Activated CD4-positive, alpha-beta T cell treated with anti-CD3 and anti-CD28 coated beads, Interleukin-2, amount 50 U/mL, for 16 hours (primary cell): ENCODE results near the gene PLEKHN1.
"Not testable (repeated sequence)": the region's sequence is repeated elsewhere in the genome, so short reads cannot be mapped to it uniquely, and the experiment has no call there.

ENCODE experiments used
- DNase-seq: peaks from one replicate; pipeline ENCODE4 v3.0.0-alpha.2; 2020

The PLEKHN1 gene

DNA sequence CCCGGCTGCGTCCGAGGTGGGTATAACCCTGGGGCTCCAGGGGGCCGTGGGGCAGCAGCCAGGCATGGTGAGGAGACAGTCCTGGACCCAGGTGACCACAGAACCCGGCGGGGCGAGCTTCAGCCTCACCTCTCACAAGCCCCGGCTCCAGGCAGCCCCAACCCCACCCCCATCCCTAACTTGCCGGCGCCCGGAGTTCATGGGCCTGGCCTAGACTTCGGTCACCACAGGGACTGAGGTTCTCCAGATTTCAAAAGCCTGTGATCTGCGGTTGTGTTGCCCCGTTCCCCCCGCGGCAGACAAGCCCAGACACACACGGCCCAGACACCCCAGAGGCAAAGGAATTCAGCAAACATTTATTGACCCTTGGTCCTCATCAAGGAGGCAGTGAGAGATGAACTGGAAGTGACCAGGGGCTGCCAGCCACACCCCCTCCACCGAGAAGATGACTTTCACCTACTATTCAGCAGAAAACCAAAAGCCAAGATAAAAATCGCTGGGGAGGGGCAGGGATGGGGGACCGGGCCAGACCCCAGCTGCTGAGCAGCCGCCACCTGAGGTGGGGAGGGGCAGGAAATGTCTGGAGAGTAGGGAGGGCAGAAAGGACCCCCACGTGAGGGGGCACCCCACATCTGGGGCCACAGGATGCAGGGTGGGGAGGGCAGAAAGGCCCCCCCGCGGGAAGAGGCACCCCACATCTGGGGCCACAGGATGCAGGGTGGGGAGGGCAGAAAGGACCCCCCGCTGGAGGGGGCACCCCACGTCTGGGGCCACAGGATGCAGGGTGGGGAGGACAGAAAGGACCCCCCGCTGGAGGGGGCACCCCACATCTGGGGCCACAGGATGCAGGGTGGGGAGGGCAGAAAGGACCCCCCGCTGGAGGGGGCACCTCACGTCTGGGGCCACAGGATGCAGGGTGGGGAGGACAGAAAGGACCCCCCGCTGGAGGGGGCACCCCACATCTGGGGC is 29.7 kb downstream of the PLEKHN1 start:
- no peak for DNase-seq

DNA sequence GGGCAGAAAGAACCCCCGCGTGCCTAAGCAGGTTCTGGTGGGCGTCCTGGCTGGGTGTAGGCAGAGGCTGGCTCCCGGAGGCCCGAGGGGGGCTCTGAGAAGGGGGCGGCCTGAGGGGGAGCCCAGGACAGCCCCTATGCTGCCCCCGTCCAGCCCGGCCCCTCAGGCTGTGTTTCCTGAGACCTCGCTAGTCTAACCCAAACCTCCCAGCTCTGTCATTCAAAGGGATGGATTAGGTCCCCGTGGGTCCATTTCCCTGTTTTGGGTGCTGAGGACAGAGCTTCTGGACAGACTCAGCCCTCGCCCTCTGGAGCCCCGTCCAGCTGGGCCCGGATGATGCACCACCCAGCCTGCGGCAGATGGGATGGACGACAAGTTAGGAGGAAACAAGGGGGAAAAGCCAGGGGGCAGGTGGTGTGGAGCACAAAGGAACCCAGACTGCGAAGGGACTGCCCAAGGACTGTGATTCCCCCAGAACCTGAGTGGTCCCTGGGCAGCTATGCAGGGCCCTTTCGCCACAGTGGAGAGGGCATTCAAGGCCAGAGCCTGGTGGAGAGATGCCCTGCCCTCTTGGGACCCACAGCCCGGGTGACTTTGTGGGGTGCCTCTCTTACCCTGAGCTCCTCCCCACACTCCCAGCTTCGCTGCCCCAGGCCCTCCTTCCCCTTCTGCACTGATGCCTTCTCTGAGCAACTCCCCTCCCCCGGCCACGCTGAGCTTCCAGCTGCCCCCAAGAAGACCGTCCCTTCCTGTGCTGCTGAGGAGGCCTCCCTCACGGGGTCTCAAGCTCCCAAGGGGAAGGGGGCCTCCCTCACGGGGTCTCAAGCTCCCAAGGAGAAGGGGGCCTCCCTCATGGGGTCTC is 30.8 kb downstream of the PLEKHN1 start:
- no peak for DNase-seq

DNA sequence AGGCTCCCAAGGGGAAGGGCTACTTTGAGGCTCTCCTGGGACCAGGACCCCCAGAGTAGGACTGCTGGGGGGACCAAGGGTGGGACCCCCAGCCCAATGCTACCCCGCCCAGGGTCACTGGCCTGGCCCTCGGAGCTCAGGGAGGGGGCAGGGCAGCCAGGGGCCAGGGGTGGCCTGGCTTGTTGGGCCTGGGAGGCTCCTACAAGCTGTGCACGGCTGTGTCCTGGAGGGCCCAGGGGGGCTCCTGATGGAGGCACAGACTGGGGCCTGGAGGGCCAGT is 31.4 kb downstream of the PLEKHN1 start:
- no peak for DNase-seq

DNA sequence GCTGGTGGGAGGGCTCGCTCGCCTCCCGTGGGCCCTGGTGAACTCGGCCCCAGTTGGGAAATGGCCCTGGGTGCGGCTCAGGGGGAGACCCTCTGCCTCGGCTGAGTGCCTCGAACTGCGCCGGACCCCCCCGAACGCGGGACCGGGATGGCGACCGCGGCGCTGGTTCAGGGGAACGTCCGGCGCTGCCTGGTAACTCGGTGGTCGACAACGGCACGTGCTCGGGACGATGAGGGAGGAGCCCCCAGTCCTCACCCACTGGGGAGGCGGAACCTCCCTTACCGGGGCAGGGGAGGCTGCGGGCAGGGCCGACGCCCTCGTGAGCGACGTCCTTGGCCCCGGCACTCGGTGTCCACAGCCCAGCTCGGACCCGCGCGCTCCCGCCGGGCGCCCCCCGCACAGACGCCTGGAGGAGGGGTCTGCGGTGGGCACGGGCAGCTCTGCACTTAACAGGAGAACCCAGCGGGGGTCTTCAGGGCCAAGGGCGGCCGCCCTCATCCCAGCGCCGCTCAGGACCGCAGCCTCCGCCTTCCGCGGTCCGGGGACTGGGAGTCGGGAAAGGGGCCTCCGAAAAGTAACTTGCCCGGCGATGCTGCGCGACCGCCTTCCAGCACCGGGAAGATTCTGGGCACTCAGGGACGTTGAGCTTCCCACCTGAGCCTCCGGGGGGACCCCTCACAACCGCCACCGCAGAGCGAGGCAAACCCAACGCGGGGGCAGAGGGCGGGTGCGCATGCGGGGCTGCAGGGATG is 31.9 kb downstream of the PLEKHN1 start:
- no peak for DNase-seq

DNA sequence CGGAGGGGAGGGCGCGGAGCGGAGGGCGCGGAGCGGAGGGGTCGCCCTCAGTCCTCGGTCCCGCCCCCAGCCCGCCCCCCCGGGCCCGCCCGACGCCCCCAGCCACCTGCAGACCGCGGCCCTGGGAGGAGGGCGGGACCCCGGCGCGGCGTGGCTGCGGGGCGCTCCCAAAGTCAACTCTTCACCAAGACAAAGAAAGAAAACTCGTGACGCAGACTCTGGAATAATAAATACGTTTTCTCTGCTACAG is 32.4 kb downstream of the PLEKHN1 start:
- no peak for DNase-seq

DNA sequence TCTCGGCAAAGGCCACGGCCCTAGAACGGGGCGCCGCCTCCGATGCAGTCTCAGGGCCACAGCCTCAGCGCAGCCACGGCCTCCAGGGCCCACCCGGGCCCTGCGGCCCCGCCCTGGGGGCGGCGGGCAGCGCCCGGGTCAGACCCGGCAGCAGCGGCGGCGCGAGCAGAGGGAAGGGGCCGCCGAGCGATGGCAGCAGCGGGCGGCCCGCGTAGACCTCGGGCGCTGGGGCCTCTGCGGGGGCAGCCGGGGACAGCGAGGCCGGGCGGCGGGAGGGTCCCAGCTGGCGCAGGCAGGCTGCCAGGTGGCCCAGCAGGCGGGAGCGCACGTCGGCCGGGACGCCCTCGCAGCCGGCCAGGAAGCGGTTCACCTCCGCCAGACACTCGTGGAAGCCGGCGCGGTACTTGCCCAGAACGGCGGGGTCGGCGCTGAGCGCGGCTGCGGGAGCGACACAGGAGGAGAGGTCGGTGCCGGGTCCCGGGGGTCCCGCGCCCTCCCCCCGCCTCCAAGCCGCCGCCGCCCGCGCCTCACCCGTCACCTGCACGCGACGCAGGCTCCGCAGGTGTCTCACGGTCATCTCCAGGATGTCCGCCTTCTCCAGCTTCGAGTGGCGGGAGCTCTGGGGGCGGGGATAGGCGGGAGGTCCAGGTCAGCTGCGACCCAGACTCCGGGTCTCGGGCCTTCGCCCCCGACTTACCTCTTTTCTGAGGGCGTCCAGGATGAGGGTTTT is 32.9 kb downstream of the PLEKHN1 start:
- DNase-seq = no peak

DNA sequence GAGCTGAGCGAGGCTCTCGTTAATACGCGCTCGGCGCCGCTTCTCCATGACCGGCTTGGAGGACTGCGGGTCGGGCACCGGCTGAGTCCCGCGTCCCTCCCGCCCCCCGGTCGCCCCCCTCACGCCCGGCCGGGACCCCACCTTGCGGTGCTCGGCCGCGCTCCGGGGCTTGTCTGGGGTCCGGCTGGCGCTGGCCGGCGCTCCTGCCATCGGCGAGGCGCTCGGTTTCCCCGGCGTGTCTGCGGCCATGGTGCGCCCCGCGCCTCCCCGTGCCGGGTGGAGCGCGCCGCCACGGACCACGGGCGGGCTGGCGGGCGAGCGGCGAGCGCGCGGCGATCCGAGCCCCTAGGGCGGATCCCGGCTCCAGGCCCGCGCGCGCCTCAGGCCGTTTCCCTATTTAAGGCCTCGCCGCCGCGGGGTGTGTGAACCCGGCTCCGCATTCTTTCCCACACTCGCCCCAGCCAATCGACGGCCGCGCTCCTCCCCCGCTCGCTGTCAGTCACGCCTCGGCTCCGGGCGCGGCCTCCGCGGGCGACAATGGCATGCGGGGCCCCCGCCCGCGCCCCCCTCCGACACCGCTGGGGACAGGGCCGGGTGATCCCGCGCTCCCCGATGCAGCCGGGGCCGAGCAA is 33.6 kb downstream of the PLEKHN1 start, which contains the start of gene HES4:
TSS of gene HES4 (minus strand) at position 373 of the 632 bp plus-strand sequence. CDS start at position 249, 124 bp downstream.
- peak; percentile 55 for DNase-seq

DNA sequence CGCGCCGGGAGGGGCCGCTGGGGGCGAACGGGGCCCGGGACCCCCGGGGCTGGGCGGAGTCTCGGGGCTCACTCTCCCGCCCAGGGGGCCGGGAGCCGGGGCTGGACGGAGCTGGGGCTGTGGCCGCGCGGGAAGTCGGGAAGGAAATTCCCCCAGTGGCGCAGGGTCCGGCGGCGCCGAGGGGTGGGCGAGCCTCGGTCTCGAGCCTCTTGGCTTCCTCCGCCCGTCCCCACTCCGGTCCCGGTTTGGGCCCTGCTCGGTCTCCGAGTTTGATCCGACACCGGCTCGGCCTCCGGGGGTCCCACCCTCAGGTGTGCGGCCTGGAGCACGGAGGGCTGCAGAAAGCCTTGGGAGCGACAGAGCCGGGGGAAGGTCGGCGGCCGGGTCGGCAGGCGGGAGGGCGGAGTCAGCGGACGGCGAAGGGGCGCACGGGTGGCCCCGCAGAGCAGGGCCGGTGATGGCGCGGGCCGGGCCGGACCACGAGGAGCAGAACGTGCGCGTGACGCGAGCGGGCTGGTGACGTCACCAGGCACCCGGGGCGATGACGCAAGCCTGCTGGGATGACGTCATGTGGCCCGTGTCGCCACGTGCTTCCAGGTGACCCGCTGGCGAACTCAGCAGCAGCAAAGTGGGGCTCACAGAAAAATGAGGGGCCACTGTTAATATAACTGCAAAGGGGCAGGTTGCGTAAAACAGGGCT is 34.2 kb downstream of the PLEKHN1 start:
- DNase-seq = peak; percentile 61

DNA sequence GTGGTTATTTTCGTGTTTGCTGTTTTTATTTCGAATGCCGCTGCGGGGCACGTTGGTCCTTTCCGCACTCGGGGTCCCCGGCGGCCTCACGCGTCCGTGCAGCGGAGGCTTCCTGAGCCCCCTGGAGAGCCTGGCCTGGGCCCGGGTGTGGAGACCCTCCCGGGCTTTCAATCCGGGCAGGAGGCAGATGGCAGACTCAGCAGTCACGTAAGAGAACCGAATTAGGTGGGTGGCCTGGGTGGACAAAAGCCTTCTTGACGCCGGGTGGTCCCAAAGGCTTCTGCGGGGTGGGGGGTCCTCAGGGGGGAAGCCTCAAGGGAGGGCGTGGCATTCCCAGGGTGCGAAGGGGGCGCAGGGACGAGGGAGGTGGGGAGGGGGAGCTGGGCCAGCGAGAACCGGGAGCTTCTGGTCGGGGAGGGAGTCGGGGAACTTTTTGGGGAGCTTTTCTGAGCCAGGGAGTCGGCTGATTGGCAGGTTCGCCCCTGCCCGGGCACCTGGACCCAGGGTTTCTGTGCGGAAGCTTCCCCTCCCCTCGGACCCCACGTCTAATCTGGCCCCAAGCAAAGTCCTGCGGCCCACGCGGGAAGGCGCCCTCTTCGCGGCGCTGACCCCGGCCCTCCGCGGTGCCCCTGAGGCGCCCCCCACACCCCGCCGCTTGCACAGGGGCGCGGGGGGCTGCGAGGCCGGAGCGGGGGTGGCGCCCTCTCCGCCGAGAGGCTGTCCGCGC is 34.9 kb downstream of the PLEKHN1 start:
- no peak for DNase-seq

DNA sequence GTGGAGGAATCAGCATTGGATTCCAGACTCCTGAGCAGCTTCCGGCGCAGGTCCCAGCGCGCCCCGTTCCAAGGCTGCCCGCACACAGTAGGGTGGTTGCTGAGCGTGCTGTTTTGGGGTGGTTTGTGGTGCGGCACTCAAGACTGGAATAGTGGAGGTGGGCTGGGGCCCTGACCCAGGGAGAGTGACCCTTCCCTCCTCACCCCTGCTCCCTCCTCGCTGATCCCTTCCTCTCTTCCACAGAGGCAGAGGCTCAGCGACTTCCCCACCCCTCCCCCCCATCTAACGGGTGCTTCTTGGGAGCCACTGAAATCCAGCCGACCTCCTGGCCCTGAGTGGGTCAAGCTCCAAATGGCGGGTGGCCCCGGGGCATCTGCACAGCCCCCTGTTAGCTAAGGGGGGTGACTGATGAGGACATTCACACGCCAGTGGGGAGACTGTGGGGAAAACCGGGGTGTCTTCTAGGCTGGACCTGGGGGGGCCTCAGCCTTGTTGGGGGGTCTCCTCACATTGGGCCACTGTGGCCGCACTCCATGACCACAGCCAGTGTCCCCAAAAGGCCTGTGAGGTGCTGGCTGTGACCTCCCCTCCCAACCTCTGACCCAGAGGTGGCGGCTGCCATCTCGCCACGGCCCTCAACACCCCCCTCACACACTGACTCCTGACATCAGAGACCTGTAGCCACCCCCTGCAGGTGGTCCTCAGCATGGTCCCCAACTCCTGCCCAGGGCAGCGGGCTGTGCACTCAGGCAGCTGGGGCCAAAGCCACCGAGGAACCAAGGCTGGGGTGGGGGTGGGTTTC is 37.5 kb downstream of the PLEKHN1 start:
- DNase-seq = no peak

DNA sequence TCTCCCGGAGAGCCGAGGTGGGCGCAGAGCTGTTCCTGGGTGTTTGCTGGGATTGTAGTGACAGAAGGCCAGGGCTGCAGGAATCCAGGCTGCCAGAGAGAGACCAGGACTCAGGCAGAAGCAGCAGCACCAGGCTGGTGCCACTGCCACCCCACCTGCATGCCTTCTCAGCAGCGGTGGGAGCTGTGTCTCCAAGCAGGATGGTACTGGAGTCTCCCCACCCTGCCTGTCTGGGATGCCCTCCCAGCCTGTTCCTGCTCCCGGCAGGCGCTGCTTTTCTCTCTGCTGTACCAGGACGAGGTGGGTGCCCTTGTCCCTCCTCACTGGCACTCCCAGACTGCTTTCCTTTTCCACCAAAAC is 38.1 kb downstream of the PLEKHN1 start:
- no peak for DNase-seq

DNA sequence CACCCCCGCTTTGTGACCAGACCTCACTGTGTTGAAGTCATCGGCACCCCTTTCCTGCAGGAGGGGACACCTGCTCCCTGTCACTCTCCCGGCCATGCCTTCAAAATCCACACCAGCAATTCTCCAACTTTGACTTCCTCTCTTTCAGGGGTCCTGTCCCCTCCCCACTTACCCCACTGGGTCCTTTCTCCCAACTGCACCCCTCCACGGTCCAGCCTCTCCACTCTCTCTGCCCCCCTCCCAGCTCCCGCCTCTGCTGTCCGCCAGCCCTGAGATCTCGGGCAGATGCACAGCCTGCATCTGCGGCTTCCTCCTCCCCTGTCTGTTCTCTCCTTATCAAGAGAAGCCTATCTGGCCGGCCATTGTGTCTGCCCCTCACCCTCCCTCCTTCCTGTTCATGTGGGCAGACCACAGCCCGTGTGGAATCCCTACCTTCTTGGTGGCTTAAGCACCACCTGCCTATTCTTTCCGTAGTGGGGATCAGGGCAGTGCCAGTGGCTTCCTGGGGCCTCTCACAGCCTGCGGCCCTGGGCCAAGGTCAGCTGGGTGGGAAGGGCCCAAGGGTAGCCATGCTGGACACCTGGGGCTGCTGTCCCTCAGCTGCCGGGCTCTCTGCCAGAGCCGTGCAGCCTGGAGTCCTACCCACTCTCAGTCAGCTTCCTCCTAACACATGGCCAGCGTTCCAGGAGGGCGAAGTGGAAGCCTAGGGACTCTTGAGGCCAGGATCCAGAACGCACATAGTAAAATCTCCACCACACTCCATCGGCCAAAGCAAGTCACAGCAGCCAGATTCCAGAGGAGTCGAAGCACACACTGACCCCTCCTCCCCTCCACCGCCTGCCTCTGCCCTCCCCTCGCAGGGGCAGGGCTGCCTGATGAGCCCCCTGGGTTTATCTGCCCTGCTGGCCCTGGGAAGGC is 38.8 kb downstream of the PLEKHN1 start:
- no peak for DNase-seq

DNA sequence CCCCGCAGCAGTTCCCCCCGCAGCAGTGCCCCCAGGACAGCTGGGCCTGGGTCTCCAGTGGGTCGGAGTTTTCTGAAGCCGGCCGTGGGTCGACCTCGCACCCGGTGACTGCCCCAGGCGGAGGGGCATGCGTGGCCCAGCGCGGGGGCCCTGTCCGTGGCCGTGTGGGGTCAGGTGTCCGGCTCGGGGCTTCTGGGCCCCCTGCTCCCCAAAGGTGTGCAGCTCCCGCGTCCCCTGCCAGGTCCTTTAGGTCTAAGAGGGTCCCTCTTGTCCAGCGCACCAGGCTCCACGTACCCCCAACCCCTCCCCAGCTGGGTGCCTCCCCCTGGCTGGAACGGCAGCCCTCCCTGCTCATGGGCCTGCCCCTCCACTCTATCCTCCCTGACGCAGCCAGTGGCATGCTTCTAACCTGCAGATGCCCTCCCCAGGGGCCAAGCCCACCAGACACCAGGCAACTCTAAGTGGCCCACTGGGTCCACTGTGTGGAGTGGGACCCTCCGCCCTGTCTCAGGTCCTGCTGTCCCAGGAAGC is 39.6 kb downstream of the PLEKHN1 start:
- DNase-seq = no peak

DNA sequence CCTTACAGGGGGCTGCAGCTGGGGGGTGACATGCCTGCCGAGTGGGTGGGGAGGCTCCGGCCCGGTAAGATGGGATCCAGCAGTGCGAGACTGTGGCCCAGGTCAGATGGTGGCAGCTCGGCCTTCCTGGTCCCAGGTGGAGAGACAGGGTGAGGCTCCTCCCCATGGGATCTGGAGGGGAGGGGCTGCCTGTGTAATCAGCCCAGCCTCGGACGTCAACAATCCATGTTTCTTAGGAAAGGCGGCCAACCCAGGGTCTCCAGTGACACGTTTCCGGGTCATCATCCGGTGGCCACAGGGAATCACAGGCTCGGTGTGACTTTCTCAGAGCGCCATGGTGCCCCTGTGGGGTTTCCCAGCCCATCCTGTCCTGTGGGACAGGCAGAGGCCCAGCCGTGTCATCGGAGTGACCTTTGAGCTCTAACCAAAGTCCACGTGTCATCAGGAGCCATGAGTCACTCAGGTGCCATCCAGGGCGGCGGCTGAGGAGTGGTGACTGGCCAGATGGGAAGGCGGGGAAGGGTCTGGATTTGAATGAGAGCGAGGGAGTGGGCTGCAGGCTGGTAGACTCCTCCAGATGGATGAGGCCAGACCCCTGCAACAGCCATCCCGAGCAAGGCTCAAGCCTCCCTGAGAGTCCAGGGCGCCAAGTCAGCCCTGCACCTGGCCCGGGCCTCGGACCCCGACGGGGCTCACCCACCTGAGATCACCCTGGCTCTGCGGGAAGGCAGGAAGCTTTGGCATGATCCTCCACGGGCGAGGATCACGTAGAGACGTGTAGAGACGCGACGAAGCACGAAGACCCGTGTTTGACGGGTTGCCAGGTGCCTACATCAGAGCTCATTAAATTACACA is 40.2 kb downstream of the PLEKHN1 start:
- no peak for DNase-seq

DNA sequence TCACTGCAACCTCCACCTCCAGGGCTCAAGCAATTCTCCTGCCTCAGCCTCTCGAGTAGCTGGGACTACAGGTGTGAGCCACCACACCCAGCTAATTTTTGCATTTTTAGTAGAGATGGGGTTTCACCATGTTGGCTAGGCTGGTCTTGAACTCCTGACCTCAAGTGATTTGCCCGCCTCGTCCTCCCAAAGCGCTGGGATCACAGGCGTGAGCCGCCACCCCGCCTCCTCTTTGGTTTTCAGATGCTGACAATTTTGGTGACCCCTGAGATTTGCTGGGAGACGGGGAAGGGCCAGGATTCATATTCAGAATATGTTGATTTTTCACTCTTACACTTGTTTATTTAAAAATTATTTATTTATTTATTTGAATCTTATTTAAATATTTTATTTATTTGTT is 43.8 kb downstream of the PLEKHN1 start:
- DNase-seq = not testable (repeated sequence)

DNA sequence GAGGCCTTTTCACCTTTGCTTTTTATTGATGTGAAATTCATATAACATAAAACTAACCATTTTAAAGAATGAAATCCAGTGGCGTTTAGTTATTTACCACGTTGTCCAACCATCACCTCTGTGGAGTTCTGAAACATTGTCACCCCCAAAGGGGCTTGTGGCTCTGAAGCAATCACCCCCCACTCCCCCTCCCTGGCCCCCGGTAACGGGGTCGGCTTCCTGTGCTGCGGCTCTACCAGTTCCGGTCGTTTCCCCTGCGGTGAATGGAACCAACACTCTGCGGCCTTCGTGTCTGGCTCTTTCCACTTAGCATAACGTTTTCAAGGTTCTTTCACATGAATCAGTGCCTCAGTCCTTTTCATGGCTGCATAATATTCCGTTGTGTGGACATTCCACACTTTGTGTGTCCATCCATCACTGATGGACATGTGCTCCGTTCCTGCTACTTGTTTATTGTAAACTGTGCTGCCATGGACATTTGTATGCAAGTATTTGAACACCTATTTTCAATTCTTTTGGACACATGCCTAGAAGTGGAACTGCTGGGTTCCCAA is 45.2 kb downstream of the PLEKHN1 start:
- no peak for DNase-seq

DNA sequence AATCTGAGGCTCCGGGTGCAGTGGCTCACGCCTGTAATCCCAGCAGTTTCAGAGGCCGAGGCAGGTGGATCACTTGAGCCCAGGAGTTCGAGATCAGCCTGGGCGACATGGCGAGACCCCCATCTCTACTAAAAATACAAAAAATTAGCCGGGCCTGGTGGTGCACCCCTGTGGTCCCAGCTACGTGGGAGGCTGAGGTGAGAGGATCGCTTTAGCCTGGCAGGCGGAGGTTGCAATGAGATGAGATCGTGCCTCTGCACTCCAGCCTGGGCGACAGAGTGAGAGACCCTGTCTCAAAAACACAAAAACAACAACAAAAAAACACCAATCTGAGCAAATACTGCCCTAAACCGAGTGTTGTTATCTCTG is 46.4 kb downstream of the PLEKHN1 start:
- not testable (repeated sequence) for DNase-seq
